Right hindlimb (tissue), 1 donor: ENCODE data around the gene GEMIN5.

Source experiments
- DNase-seq: peaks from one replicate; pipeline ENCODE4 v3.0.0-alpha.2; 2018

GEMIN5 gene

DNA sequence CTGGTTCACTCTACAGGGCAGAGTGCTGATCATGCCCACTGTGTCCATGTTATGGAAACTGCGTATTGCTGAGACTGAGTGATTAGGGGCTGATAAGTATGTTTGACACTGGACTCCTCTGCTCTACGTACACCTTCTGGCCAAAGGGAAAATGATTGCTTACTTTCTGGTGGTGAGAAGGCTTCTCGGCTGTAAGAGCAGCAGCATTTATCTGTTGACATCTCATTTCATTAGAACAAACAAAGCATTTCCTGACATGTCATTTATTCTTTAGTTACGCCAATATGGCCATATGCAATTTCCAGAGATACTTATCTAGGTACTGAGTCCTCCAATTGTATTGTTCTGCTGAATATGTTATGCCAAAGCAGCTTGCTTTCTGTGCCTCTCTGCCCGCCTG, 93.2 kb downstream of the GEMIN5 start:
- DNase-seq: no peak

DNA sequence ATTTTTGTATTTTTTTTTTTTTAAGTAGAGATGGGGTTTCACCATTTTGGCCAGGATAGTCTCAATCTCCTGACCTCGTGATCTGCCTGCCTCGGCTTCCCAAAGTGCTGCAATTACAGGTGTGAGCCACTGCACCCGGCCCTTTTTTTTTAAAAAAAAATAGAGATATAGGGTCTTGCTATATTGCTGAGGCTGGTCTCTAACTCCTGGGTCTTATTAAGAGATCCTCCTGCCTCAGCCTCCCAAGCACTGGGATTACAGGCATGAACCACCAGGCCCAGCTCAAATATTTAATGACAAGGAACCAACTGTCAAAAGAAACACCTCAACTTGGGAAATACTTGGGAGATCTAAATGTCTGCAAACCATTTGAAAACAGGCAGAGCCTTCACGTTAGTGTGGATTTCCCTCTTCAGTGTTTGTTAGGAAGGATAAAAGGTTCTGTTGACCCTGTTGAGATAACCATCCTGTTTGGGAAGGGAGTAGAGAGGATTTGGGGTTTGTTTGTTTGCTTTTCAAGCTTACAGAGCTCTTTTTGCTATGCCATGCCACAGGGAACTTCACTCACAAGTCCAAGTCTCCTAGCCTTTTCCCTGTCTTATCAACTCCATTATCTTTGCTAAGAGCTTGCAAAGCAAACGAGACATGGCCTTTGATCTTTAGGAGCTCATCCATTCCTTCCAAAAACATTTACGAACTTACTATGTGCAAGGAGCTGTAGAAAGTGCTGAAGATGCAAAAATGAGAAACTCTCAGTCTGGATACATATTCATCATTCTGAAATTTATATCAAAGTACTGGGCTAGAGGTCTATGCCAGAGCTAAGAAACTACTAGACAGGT, 95.1 kb downstream of the GEMIN5 start:
- DNase-seq: no peak

DNA sequence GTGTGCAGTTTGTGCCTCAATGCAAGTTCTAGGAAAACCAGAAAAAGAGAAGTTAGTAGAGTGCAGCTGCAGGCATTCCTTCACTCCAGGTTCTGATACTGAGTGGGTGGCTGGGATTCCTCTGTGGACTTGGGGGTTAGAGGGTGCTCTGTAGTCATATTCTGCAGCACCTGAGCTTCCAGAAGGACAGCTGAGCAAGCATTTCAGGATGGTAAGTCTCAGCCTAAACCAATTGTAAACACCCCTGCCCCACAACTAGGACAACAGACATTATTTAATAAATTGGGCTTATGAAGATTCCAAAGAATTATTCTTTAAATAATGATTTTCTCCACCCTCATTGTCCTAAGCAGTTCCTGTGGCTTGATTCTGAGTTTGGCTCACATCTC, 96.7 kb downstream of the GEMIN5 start:
- DNase-seq: no peak

DNA sequence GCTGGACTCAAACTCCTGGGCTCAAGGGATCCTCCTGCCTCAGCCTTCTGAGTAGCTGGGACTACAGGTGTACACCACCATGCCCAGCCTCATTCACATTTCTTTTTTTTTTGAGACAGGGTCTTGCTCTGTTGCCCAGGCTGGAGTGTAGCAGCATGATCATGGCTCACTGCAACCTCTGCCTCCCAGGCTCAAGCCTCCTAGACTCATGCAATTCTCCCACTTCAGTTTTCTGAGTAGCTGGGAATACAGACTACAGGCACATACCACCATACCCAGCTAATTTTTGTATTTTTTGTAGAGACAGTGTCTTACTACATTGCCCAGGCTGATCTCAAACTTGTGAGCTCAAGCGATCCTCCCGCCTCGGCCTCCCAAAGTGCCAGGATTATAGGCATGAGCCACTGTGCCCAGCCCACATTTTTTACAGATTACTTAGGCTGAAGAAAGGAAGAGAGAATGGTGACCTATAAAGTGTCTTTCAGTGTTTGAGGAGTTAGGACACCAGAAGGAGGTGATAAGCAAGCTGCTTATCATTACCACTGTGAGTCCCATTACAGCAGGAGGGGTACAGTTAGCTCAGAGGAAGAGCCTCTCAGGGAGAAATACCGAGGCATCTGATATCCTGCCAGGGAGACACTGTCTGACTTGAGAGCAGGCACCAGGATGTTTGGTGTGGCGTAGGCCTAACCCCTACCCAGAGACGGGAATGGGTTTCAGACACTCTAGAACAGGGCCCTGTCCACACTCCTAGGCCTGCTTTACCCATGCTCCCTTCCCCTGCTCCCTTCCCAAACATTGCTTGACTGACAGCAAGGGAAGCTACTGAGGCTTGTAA, 97.4 kb downstream of the GEMIN5 start:
- no peak for DNase-seq
